SK-N-MC (cell line): ENCODE data around the gene EVL.

Experiments used
- EZH2 ChIP-seq: fragments of 200-600 bp; sonication (generic); IDR thresholded peaks from one replicate; pipeline ENCODE4 v1.6.1; 2017; ENCODE audit warnings: antibody characterized with exemption
- FOXP2 ChIP-seq: optimal IDR thresholded peaks from 2 replicates; pipeline ENCODE3; 2011; ENCODE audit warnings: mild to moderate bottlenecking, moderate library complexity; ENCODE audit not compliant: insufficient read depth; ENCODE audit errors: extremely low read length, control extremely low read depth
- POLR2AphosphoS5 ChIP-seq: IDR thresholded peaks from 2 replicates; pipeline ENCODE4 v1.6.1; 2012; ENCODE audit warnings: mild to moderate bottlenecking, low read depth, low read length, borderline replicate concordance

DNA sequence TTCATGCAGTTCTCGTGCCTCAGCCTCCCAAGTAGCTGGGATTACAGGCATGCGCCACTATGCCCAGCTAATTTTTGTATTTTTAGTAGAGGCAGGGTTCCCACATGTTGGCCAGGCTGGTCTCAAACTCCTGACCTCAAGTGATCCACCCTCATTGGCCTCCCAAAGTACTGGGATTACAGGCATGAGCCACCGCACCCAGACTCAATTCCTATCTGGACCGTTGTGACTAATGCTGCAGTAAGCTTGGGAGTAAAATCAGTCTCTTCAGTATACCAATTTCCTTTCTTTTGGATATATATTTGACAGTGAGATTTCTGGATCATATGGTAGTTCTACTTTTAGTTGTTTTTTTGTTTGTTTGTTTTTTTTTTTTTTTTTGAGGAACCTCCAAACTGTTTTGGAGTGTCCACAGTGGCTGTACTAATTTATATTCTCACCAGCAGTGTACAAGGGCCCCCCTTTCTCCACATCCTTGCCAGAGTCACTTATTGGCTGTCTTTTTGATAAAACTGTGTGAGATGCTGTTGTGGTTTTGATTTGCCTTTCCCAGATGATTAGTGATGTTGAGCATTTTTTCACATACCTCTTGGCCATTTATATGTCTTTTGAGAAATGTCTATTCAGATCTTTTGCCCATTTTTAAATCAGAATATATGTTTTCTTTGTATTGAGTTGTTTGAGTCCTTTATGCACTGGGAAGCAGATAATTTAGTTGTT, 37.3 kb upstream of the EVL start:
- TF ChIP-seq EZH2 (no peak), POLR2AphosphoS5 (no peak), FOXP2 (no peak)
